NOMO-1 treated with dmso at 0.1 percent for 144 hours (cell line): ENCODE measurements around the gene CD6.
"Not testable (repeated sequence)": the region's sequence is repeated elsewhere in the genome, so short reads cannot be mapped to it uniquely, and the experiment has no call there.

Source experiments
- DNase-seq: peaks from one replicate; lab custom pipeline; 2025; ENCODE audit not compliant: unreplicated experiment; lab: John Stamatoyannopoulos, UW

Gene CD6

GRCh38 chr11:60951904-60952741, 19.4 kb upstream of the CD6 start, which contains the start of gene SLC15A3:
SLC15A3 (minus strand) TSS chr11:60952176; CDS start chr11:60951551, 625 bp downstream.
- peak; percentile 90 for DNase-seq

DNA sequence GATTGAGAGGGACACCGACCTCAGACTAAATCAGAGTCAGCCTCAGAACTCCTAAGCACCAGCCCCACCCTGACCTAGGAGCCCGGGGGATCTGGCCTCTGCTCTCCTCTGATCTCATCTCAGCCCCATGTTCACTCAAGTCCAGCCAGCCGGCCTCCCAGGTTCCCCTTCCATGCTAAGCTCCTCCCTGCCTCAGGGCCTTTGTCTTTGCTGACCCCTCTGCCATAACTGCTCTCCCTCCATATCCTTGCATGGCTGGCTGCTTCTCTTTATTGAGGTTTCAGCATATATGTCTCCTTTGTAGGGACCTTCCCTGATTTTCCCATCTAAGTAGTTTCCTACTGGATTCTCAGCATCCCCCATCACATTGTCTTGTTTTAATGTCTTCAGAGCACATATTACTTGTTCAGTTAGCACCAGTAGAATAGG, 18.7 kb upstream of the CD6 start:
- DNase-seq: no peak

DNA sequence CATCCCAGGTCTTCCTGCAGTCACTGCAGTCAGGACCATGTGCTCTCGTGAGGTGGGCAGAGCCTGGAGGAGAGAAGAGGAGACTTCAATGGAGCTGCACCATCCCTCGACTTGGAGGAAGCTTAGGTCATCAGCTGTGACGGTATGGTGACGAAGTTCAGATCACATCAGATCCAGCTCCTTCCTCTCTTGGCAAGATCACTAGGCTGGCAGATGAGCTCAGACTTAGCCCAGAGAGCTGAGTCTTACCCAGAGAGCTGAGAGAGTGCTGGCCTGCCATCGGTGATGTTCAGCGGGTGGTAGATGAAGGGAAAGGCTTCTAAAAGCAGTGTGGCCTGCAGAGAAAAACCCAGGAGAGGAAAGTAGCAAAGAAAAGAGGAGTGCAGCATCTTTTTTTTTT, 17.7 kb upstream of the CD6 start:
- no peak for DNase-seq

GRCh38 chr11:60954421-60954820, 17.1 kb upstream of the CD6 start:
- DNase-seq: no peak

- DNase-seq: no peak
These were observed 15.9 kb upstream of the CD6 start for GRCh38 chr11:60955571-60955970.

- DNase-seq: no peak
These were observed 14.3 kb upstream of the CD6 start for GRCh38 chr11:60957188-60957587.

GRCh38 chr11:60959431-60959830, 12.0 kb upstream of the CD6 start:
- no peak for DNase-seq

DNA sequence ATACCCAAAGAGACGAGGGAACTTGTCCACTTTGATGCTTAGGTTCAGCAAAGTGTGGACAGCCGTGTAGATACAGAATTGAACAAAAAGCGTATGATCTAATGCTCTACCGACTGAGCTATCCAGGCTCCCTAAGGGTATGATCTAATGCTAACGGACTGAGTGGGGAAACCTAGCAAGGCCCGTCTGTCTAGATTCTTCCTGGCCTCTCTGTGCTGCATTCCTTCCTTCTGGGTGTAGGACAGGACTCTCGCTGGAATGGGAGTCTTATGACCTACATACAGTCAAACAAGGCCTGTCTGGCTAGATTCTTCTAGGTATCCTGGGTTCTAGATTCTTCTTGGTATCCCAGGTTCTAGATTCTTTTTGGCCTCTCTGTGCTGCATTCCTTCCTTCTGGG, 11.1 kb upstream of the CD6 start:
- no peak for DNase-seq

GRCh38 chr11:60964801-60965200, 6.7 kb upstream of the CD6 start:
- no peak for DNase-seq

DNA sequence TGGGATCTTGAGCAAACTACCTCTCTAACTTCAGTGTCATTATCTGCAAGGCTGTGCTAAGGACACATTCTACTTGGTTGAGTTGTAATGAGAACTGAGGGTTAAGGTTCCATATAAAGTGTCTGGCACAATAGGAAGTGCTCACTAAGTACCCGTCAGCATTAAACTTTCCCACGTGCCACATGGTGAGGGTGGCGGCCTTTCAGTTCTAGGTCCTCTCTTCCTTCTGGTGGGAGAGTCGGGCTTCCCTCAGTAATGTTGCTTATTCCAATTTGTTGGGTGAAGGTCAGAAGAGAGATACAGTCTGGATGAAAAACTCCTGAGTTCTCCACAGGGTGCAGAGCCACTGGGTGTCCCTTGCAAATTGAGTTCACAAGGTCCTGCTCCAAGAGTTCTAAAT, 4.6 kb upstream of the CD6 start:
- no peak for DNase-seq

GRCh38 chr11:60968223-60968622, 3.3 kb upstream of the CD6 start:
- no peak for DNase-seq

GRCh38 chr11:60970369-60970774, 1.1 kb upstream of the CD6 start:
- peak; percentile 35 for DNase-seq

- no peak for DNase-seq
These were observed 590 bp upstream of the CD6 start for GRCh38 chr11:60970890-60971289.

- no peak for DNase-seq
These were observed 926 bp downstream of the CD6 start for GRCh38 chr11:60972182-60973030.

GRCh38 chr11:60973699-60974098, 2.2 kb downstream of the CD6 start:
- no peak for DNase-seq

DNA sequence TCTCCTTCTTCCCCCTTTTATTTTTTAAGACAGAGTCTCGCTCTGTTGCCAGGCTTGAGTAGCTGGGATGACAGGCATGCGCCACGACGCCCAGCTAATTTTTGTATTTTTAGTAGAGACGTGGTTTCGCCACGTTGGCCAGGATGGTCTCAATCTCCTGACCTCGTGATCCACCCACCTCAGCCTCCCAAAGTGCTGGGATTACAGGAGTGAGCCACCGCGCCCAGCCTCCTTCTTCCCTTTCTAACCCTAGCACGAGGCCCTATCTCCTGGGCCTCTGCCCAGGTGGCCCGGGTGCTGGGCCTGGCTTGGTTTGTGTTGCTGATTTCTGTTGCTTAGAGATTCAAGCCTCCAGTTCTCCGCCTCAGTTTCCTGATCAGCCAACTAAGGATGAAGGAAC, 2.8 kb downstream of the CD6 start:
- not testable (repeated sequence) for DNase-seq

GRCh38 chr11:60974726-60975125, 3.2 kb downstream of the CD6 start:
- no peak for DNase-seq

DNA sequence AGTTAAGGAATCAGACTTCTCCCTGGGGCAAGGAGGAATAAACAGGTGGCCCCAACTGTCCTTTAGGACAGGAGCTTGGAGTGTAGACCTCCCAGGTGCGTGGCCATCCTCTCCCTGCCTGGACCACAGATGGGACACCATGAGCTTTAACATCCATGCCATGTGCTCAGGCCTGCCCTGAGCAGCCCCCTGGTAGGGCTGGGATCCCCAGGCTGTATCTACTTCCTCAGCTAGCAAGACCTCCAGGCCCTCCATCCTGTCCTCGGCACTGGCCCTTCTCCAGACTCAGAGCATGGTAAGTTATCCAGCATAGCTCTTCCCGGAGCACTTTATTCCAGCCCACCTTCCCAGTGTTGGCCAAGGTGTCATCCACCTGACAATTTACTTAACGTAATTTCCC, 5.7 kb downstream of the CD6 start:
- DNase-seq: no peak

DNA sequence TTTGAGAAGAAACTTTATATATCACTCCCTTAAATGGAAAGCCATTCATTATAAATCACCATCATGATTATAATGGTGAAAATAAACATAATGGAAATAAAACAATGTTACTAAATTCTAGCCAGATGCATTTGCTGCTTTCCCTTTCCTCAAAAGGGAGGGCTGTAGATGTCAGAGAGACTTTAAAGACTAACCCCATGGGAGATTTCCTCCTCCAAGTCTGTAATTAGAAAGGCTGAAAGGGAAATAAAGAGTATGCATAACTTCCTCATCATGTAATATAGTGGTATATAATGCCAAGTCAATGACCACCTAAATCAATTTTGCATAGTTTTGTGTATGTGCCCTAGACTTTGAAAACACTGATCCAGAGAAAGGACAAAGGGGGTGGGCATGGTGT, 6.4 kb downstream of the CD6 start:
- no peak for DNase-seq

DNA sequence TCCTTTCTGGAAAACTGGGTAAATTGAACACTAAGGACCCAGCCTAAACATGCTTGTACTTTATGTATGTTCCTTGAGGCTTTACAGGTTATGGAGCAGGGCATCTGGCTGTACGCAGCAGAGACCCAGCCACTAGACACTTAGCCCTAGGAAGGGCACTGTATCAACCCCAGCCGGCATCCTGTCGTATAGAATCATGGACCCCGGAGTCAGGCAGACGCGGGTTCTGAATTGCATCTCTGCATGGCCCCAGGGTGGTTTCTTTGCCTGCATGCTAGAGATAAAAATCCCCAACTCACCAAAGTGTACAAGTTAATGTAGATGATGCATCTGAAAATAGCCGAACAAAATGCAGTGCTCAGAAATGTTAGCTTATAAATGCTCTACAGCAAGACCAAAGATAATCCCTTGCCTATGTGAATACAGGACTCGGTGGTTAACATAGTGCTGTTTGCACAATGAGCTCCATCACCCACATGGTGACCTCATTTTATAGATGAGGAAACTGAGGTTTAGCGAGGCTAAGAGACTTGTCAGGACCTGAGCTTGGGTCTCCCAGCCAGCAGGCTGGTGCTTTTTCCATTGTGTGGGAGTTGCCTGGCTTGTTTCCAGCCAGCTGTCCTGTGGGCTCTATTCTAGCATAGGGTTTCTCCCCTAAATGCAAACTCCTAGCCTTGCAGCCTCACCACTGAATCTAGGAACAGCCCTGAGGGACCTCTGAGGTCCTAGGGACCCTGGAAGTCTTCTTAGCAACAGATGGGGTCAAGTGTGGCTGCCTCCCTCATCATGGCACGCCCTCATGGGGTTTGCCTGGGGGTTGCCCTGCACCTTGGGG, 7.3 kb downstream of the CD6 start:
- DNase-seq: no peak

DNA sequence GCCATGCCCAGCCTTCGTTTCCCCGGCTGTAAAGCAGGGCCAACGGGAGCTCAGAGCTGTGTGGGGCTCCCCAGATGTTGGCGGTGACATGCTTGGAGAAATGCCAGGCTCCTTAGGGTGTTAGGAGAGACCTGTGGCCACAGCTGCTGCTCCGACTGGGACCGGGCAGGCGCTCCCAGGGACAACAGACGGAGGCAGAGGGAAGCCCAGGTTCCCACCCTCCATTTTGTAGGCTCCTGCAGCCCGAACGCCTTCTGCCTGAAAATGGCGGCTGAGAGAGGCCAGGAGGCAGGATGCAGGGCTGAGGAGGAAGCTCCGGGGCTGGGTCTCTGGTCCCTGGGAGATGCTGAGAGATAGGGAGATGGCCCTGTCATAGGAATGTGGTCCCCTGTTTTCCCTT, 10.0 kb downstream of the CD6 start:
- DNase-seq: no peak
